Activated effector memory CD4-positive, alpha-beta T cell treated with anti-CD3 and anti-CD28 coated beads, Interleukin-2, amount 50 U/mL, for 16 hours (primary cell): ENCODE data around the gene GFRA1.

Experiments
- DNase-seq: peaks from one replicate; pipeline ENCODE4 v3.0.0-alpha.2; 2020

Gene GFRA1

GRCh38 chr10:116270771-116271592 lies 2.0 kb downstream of the GFRA1 start:
- no peak for DNase-seq

- DNase-seq = no peak
Measured at GRCh38 chr10:116270126-116270770, 2.8 kb downstream of the GFRA1 start.

- no peak for DNase-seq
Measured at GRCh38 chr10:116269619-116270018, 3.4 kb downstream of the GFRA1 start.

GRCh38 chr10:116268976-116269375 lies 4.0 kb downstream of the GFRA1 start:
- DNase-seq = no peak

GRCh38 chr10:116265686-116266085 lies 7.3 kb downstream of the GFRA1 start:
- no peak for DNase-seq

- no peak for DNase-seq
Measured at GRCh38 chr10:116263870-116264655, 8.9 kb downstream of the GFRA1 start.

GRCh38 chr10:116262678-116263077 lies 10.3 kb downstream of the GFRA1 start:
- DNase-seq = no peak

- no peak for DNase-seq
Measured at GRCh38 chr10:116260599-116260998, 12.4 kb downstream of the GFRA1 start.

- DNase-seq = no peak
Measured at GRCh38 chr10:116259638-116260037, 13.4 kb downstream of the GFRA1 start.

GRCh38 chr10:116257785-116258184 lies 15.2 kb downstream of the GFRA1 start:
- DNase-seq = no peak

- DNase-seq = no peak
Measured at GRCh38 chr10:116256752-116257259, 16.2 kb downstream of the GFRA1 start.

- DNase-seq = no peak
Measured at GRCh38 chr10:116255886-116256751, 16.9 kb downstream of the GFRA1 start.

GRCh38 chr10:116254422-116255155 lies 18.4 kb downstream of the GFRA1 start:
- DNase-seq = no peak

- no peak for DNase-seq
Measured at GRCh38 chr10:116253716-116254115, 19.3 kb downstream of the GFRA1 start.

GRCh38 chr10:116251602-116252395 lies 21.2 kb downstream of the GFRA1 start:
- DNase-seq = no peak

- DNase-seq = no peak
Measured at GRCh38 chr10:116247691-116248090, 25.3 kb downstream of the GFRA1 start.

GRCh38 chr10:116246263-116246662 lies 26.7 kb downstream of the GFRA1 start:
- DNase-seq = no peak

GRCh38 chr10:116245156-116245555 lies 27.9 kb downstream of the GFRA1 start:
- no peak for DNase-seq

- no peak for DNase-seq
Measured at GRCh38 chr10:116241642-116242410, 31.2 kb downstream of the GFRA1 start.

GRCh38 chr10:116241085-116241484 lies 31.9 kb downstream of the GFRA1 start:
- no peak for DNase-seq
